HL-60/S4 treated with phorbol 12-myristate 13-acetate at 8.2 ng/mL for 4 days and 3 days (cell line): ENCODE data around the gene TSPAN18.

Source experiments
- in situ Hi-C: fragments of 300-500 bp; cut with MboI; formaldehyde crosslinking; loops from 2 replicates; pipeline ENCODE4 v1.15.0; 2022; ENCODE audit warnings: low sequenced_read_pairs

The TSPAN18 gene

DNA sequence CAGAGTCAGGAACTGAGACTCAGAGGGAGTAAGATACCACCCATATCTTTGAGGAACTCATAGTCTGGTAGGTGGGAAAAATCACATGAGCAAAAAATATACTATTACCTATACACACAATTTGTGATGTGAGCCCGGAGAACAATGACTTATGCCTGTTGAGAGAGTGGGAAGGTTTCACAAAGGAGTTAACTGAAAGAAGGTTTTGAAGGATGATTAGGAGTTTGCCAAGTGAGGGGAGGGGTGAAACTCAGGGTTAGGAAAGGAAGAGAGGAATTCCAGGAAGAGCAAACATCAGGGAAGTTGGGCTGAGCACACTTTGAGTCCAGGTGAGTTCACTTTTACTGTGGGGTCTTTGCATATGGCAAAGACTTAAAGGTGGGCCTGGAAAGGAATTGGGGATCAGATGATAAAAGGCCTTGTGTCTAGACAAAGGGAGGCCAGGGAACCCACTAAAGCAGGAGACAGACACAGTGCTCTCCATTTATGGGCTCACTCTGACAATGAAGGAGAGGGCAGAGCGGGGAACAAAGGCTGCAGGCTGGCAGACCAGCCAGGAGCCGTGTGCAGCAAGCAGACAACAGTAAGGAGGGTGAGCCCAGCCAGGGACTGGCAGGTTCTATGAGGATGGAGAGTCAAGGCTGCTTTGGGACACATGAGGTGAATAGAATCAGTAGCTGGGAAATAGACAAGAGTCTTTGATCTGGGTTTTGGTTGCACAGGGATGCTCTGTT, 33.1 kb downstream of the TSPAN18 start:
- in situ Hi-C loops = no loop called here

DNA sequence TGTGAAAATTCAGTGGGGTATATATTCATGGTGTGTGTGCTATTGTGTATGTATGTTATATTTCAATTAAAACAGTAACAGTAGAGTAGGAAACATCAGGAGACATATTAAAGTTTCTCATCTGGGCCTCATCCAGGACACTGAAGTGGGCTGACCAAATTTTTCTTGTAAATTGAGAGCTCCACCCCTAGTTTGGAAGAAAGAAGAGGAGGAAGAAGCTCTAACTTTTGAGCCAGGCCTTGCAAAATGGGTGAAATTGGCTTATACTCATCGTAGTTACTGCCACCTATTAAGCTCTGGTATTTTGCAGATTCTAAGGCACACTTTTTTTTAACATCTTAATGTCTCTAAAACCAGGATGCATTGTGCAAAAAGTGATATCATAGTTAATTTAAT, 33.7 kb downstream of the TSPAN18 start:
- in situ Hi-C loops = no loop called here

- in situ Hi-C loops = no loop called here
These were observed 34.3 kb downstream of the TSPAN18 start for GRCh38 chr11:44760917-44761550.

DNA sequence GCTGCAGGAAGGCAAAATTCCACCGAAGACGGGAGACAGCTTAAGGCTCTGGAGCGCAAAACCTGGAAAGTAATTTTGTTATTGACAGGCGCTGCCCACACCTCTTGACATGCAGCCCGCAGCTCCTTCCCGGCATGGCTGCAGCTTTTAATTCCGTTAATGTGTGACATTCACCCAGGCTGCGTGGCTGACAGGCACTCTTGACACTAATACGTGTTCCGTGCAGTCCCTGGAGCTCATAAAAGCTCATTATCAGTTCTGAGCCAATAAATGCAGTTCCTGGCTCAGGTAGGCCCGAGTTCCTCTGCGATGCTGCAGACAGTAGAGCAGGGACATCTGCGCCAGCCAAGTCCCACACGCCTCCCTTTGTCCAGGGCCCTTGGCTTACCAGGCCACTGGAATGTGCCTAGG, 34.8 kb downstream of the TSPAN18 start:
- in situ Hi-C loops = no loop called here

DNA sequence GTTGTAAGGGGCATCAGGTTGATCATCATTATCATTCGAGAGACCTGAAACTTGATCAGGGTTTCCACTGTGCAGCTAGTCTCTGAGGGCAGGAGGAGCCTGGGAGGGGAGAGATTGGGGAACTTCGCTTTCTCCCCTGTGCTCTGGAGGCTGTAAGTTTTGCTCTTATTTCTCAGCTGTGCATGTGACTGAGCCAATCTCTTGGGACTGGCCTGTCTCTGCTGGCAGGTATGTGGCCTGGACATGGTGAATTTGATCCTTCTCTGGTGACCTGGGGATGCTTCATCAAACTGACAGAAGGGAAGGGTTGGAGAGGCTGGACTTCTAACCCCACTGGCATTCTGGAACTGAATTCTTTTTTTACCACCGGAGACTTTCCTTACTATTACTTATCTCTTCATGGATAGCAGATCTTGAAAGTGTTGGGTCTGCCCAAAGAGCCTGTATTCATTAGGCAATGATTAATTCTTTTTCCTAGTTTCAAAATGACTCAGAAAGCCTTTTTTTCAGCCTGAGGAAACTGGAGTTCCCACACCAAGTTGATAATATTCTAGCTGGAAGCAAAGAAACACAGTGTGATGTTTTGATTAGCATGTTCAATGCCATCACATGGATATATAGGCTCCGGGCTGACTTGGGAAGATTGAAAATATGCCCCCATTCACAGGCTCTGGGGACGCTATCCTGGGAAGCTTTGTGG, 36.5 kb downstream of the TSPAN18 start:
- in situ Hi-C loops = no loop called here

DNA sequence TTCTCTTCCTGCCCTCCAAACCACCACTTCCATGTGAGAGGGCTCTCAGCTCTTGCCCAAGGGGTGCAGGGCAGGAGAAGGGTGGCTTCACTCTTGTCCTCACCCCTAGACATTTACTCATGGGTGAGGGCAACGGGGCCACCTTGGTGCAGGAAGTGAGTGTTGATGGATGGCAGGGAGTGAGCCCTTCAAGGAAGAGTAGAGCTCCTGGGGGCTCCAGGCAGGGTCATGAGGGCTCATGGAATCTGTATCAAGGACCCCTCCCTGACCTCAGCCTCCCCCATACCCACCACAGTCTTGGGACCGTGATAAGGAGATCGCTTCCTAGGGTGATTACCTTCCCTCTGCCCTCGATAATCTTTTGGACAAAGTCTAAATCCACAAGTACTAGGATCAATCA, 37.8 kb downstream of the TSPAN18 start:
- in situ Hi-C loops = no loop called here

DNA sequence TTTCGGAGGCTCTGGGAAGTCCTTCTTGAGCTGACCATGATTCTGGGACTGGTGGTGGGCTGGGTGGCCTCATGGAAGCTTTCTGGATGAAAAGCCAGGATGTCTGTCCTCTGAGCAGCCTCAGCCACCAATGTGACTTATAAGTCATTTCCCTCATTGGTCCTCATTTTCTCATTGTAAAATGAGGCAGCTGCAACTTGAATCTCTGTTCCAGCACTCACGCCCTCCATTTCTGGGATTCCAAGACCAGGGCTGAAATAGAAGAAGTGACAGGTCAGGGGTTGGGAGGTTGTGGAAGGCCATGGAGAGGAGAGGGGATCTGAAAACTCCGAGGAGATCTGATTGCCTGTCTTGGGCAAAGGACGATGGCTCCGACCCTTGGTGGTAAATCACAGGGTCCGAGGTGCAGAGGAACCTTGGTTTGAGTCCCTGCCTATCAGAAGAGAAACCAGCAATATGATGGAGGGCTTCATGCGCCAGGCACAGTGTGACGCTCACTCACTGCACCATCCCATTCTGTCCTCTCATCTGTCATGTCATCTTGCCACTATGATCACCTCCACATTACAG, 38.3 kb downstream of the TSPAN18 start:
- in situ Hi-C loops = no loop called here

DNA sequence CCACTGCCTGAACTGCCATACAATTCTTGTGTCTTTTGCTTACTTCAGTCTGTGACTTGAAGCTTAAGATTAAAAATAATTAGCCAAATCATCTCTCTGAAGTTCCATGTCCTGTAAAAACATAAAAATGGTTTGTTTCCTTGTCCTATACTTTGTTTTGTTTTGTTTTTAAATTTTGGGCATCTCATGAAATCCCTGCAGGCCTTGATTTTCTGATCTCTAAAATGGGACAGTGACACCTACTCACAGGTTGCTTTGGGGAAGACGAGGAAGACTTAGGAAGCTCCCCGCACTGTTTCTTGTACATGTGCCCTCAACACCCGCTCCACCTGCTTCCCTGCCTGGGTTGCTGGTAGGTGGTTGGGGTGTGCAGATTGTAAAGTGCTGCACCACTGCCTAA, 38.9 kb downstream of the TSPAN18 start:
- in situ Hi-C loops = no loop called here

DNA sequence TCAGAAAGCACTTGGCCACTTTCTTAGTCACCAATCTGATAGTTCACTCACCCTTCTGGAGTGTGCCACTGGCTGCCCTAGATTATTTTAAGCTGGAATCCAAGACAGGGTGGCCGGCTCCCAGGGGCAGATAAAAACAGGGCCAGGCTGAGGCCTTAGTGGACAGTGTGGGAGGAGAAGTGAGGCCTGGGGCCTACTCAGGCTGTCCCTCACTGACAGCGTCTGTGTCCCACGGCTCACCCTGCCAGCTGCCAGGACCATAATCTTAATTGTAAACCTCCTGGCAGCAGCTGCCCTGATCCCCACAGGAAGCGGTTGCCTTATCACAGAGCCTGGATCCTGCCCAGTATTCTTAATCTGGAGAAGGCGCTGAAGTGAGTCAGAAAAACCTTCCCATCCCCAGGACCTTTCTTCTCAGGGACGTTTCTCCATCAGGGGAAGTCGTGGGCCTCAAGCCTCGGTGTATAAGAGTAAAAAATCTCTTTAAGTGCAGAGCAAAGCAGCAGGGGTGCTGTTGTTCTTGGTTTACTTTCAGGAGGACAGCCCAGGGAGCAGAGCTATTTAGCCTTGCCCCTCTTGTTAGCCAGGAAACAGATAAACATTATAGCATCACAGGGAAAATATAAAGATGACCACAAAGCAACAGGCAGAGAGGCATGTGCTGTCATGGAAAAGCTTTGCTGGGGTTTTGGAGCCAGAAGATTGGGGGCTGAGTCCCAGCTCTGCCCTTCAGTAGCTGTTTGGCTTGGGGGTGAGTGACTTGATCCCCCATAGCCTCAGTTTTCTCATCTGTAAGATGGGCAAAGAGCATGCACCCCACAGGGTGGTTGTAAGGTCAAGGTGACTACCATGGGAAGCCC, 39.6 kb downstream of the TSPAN18 start:
- in situ Hi-C loops = no loop called here

- in situ Hi-C loops = no loop called here
These were observed 40.2 kb downstream of the TSPAN18 start for GRCh38 chr11:44766972-44767278.

- in situ Hi-C loops = no loop called here
These were observed 40.7 kb downstream of the TSPAN18 start for GRCh38 chr11:44767421-44767820.

DNA sequence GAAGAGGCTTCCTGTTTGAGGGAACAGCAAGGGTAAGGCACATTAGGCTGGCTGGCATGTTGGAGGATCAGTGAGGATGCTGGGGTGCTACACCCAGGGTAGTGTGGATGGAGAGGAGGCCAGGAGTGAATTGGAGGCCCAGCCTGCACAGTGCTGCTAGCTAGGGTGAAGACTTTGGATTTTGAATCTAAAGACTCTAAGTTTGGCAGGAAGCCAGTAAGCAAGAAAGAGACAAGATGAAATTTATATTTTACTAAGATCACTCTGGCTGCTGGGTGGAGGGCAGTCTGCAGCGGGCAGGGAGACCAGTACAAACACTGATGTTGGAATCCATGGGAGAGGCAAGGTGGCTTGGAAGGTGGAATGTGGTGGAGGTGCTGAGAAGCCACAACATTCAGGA, 43.6 kb downstream of the TSPAN18 start:
- in situ Hi-C loops = no loop called here

GRCh38 chr11:44771252-44771734, 44.5 kb downstream of the TSPAN18 start:
- in situ Hi-C loops = no loop called here

- in situ Hi-C loops = no loop called here
These were observed 45.1 kb downstream of the TSPAN18 start for GRCh38 chr11:44771841-44772240.

GRCh38 chr11:44773351-44773965, 46.7 kb downstream of the TSPAN18 start:
- in situ Hi-C loops = no loop called here

DNA sequence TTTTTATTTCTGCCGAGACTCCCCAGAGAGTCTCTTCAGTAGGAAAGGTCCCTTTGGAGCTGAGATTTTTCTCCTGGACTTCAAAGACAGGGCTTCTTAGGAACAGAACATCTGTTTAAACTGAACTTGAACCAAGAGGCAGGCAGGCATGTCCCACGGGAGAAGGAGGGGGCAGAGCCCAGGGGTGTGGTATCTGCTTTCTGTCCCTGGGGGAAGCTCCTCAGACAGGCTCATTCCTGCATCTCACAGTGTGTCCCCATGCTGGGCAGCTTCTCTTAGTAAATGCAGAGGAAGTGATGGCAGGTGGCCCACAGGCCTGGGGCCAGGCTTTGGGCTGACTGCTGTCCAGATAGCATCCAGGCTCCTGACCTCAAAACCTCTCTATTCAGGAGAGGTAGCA, 47.3 kb downstream of the TSPAN18 start:
- in situ Hi-C loops = no loop called here

GRCh38 chr11:44774731-44775130, 48.0 kb downstream of the TSPAN18 start:
- in situ Hi-C loops = no loop called here

DNA sequence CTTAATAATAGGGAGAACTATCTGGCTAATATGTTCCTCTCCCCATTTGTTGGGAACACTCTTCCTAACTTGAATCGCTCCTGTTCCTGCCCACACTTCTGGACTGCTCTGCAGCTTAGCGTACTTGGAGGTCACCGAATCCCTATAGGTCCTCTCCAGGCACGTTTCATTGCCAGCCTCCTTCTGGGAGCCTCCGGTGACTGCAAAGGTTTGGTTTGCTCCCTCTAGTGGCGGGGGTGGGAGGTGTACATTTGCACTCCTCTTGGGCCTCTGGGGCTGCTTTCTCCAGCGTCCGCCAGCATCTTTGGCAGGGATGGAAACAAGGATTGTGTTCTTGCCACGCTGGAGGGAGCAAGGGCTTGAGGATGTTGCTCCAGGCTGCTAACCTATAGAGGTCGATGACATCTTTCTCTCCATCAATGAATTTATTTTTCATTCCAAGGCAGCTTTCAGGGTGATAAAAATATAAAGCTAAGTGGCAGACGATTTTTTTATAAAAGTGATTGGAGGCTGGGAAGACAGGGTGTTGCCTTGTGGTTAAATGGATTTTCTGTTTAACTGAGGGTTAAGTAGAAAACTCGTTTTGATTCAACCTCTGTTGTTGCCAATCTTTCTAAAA, 48.7 kb downstream of the TSPAN18 start:
- in situ Hi-C loops = no loop called here

GRCh38 chr11:44775985-44776446, 49.3 kb downstream of the TSPAN18 start:
- in situ Hi-C loops = no loop called here
